Renal cortex interstitium (tissue), 11 donors: Measurements from ENCODE around the gene PKMYT1. TPM values are rescaled to one million over a fixed set of nuclear protein-coding genes. Genes with fewer than 3 reads are reported as not detected.

Source experiments
- DNase-seq, 11 donors: peaks; one replicate each; pipeline ENCODE4 v3.0.0-alpha.2; 2013; ENCODE audit warnings: low read depth in 9 of 11, low spot score in 4 of 11; ENCODE audit errors: extremely low read depth in 1 of 11
- polyA plus RNA-seq, 3 donors: library from polyadenylated mRNA; unstranded; fragments of 120-200 nt; gene quantifications; one replicate each; pipeline ENCODE4 v1.2.1, GENCODE V29; 2013; ENCODE audit not compliant: insufficient read length in 3 of 3

Gene PKMYT1
- polyA plus RNA-seq, 3 donors: 11.7 to 22.4 (median 18.8) TPM

- DNase-seq: no peak
These were observed 27.1 kb upstream of the PKMYT1 start for GRCh38 chr16:3007059-3007956.

GRCh38 chr16:3004781-3005284 is 24.6 kb upstream of the PKMYT1 start:
- DNase-seq: no peak

- DNase-seq: no peak
These were observed 24.1 kb upstream of the PKMYT1 start for GRCh38 chr16:3004319-3004718.

GRCh38 chr16:3003582-3004270 is 23.5 kb upstream of the PKMYT1 start:
- peak in 10 of 11 donors; percentile 91 to 96 (median 94) for DNase-seq

- DNase-seq: no peak
These were observed 21.1 kb upstream of the PKMYT1 start for GRCh38 chr16:3001316-3001715.

GRCh38 chr16:3000540-3000939 is 20.3 kb upstream of the PKMYT1 start:
- no peak for DNase-seq

GRCh38 chr16:2999929-3000328 is 19.7 kb upstream of the PKMYT1 start:
- no peak for DNase-seq

GRCh38 chr16:2996298-2996697 is 16.1 kb upstream of the PKMYT1 start:
- DNase-seq: no peak

- no peak for DNase-seq
These were observed 12.3 kb upstream of the PKMYT1 start for GRCh38 chr16:2992383-2993081.

- no peak for DNase-seq
These were observed 11.5 kb upstream of the PKMYT1 start for GRCh38 chr16:2991566-2992261.

GRCh38 chr16:2990891-2991290 is 10.6 kb upstream of the PKMYT1 start:
- DNase-seq: no peak

- DNase-seq: no peak
These were observed 8.4 kb upstream of the PKMYT1 start for GRCh38 chr16:2988590-2989099.

GRCh38 chr16:2987833-2988232 is 7.6 kb upstream of the PKMYT1 start:
- no peak for DNase-seq

- no peak for DNase-seq
These were observed 7.0 kb upstream of the PKMYT1 start for GRCh38 chr16:2987286-2987685.

GRCh38 chr16:2986623-2987188 is 6.5 kb upstream of the PKMYT1 start:
- no peak for DNase-seq

- no peak for DNase-seq
These were observed 5.7 kb upstream of the PKMYT1 start for GRCh38 chr16:2985893-2986355.

GRCh38 chr16:2985462-2985861 is 5.2 kb upstream of the PKMYT1 start:
- no peak for DNase-seq

GRCh38 chr16:2983706-2984136 is 3.5 kb upstream of the PKMYT1 start:
- DNase-seq: peak in 4 of 11 donors; percentile 62 to 75 (median 71)
